ENCODE measurements around the gene MED8.

MED8 gene, protein sequence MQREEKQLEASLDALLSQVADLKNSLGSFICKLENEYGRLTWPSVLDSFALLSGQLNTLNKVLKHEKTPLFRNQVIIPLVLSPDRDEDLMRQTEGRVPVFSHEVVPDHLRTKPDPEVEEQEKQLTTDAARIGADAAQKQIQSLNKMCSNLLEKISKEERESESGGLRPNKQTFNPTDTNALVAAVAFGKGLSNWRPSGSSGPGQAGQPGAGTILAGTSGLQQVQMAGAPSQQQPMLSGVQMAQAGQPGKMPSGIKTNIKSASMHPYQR

DNA sequence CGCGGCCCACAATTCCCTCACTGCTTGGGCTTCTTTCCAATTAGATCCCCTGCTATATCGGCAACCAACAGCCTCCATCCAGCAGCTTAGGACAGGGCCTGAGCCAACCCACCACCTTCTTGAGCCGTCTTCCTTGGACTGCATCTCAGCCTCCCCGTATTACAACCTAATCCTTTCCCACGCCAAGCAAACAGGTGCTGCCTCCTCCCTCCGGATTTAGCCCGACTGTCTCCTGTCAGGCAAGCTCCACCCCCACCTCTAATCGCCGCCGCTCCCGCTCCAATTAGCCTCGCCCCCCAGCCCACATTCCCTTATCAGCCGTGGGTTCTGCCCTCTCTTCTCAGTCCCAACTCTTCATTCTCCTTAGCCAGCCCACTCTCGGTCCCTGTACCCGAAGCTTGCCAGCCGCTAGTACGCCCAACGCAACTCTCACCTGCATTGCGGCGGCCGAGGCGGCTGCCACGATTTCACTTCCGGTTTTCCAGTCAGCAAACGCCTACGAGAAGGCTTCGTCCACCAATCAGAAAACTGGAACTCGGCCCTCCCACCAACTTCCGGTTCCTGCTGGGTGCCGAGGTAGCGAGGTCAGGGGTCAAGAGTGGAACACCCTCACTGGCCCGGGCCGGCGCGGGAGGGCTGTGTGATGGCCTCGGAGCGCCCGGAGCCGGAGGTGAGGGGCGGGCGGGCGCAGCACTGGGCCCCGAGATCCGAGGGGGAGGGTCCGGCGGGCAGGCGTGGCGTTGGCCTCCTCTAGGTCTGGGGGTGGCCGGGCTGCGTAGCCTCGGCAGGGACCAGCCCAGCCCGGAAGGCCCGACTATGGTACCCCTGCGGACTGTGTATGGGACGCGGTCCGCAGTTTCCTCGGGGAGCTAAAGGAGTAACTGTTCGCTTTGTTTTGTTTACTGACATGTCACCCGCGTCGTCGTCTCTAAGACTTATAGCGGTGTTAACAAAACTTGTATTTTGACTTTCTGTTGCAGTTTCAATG, at the start of gene MED8, which contains the start of gene SZT2:
Gene MED8 (minus strand): TSS at position 475 of the 988 bp plus-strand sequence. CDS start 36 bp downstream, at position 439.
Gene SZT2 (plus strand): TSS at position 574 of the 988 bp plus-strand sequence. CDS start 70 bp downstream, at position 644.
- peak; percentile 86 for DNase-seq

DNA sequence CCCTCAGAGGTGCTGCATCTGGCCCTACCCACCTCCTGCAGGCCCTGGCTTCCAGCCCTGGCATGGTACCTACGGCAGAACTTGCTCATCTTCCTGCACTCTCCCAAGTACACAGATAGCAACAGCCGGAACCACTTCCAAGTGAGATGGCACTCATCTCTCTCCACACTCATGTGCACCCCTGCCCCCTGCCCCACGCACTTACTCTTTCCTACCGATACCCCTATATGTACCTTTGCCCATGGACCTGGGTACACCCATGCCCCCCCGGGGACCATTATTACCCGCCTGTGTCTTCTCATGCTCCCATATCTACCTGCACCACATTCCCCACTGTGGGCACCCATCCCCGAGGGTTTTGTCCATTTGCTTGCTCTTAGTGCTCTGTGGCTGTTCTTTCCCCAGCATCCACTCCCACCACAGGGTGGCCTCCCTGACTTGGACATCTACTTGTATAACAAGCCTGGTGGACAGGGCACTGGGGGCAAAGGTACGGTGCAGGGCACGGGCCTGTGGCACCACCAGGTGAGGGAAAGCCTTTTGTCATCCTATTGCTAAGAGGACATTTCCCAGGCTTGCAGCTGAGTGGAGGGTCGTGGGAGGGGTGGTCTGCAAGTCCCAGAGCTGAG, 49.5 kb upstream of the MED8 start:
- no peak for DNase-seq

DNA sequence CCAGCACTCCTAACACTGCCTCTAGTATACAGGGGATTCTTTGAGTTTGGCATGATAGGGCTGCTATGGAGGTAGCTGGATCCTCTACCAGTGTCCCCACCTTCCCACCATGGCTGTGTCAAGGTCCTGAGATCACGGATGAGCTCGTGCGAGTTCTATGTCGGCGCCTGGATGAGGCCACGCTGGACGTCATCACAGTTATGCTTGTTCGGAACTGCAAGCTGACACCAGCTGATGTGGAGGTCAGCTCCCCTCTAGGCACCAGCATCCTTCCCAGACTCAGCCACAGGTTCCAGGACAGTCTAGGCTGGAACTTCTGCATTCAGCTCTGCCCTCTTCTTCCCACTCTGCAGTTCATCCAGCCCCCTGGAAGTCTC, 49.0 kb upstream of the MED8 start:
- no peak for DNase-seq

DNA sequence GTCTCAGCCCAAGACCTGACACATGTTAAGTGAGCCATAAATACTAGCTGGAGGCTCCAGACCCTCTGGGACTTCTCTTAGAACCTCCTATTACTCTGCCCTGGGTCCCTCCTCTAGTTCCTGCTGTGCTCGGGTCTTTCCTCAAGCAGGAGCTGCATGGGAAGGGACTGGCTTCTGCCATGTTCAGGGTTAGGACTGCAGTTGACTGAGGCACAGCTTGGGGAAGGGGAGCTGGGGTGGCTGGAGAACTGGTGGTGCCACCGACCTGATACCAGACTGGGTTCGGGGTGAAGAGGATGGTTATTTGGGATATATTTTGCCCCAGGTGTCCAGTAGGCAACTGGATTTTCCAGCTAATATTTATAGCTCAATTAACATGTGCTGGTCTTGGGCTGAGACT, 48.4 kb upstream of the MED8 start:
- no peak for DNase-seq

DNA sequence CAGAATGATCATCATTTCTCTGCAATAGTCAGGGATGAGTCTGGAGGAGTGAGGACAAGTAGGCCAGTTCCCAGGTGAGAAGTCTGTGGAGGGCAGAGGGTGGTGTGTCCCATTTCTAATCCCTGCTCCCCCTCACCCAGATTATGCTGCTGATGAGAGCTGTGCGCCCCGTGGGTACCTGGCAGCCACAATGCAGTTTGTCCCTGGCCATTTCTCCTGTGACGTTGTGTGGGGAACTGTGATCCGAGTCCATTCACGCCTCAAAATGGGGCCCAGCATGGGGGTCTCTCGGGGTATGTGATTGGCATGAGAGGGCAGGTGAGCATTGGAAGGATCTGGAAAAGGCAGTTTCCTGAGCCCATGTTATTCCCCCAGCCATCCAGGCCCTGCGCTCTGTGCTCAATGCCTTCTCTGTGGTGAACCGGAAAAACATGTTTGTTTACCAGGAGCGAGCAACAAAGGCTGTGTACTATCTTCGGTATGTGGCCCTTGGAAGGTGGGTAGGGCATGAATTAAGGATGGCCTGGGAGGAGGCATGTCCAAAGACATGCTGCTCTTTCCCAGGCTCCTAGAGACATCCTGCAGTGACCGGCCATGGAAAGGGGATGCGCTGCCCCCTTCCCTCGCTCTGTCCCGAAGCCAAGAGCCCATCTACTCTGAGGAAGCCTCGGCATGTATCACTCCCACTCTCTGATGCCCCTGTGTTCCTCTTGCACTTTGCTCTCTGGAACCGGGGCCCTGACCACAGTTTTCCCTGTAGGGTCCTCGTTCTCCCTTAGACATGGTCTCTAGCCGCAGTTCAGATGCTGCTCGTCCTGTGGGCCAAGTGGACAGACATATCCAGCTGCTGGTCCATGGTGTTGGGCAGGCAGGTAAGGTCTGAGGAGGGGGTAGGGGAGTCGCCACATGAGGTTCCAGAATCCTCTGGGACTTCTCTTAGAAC, 47.7 kb upstream of the MED8 start:
- no peak for DNase-seq

DNA sequence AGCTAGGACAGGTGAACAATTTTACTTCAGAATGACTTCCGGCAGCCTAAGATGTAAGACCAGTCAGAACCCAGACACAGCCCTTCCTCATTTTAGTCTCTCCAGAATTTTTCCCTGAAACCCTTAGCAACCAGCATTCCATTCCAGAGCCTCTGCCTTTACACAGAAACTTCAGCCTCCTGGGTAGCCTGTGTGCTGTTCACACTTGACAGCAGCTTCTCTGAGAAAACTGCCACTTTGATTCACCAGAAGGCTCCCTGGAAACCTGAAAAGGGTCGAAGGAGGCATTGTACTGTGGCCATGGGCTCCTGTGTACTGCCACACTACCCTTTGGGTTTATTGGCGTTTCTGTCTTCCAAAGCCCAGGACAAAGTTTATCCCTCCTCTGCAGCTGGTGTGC, 46.8 kb upstream of the MED8 start:
- DNase-seq, result no peak

DNA sequence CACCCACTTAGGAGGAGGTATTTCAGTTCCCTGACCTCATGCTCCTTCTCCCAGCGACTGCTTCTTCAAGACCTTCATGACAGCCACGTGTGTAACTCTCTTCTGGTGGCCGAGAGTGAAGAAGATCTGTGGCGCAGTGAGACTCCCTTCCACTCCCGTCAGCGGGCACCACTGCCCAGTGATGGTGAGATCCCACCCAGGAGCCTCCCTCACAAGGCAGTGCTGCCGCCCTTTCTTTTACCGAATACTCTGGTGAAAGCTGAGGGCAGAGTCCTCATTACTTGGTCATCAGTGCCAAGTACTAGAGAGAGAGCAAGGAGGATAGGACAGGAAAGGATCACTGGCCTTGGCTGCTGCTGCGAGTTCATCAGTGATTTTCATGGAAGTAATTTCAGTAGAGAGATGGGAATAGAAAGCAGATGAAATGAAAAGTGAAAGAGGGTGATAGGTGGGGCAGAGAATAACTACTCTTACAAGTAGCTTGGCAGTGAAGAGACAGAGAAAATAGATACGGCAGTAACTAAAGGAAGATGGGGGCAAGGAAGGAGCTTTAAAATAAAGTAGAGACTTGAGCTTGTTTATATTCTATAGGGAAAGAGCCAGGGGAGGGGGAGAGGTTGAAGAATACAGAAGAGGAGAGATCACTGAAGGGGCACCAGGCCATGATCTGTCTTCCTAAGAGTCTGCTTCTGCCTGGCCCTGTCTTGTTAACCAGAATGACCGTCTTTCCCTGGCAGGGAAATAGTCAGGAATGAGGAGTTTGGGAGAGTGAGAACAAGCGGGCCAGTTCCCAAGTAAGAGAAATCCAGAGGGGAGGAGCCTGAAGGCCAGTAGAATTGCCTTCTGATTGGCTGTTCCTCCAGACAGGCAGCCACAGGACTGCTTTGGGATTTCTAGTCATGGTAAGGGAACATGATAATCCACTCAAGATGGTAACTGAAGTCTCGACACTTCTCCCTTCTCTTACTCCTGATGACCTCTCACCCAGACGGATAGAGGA, 45.8 kb upstream of the MED8 start:
- no peak for DNase-seq

DNA sequence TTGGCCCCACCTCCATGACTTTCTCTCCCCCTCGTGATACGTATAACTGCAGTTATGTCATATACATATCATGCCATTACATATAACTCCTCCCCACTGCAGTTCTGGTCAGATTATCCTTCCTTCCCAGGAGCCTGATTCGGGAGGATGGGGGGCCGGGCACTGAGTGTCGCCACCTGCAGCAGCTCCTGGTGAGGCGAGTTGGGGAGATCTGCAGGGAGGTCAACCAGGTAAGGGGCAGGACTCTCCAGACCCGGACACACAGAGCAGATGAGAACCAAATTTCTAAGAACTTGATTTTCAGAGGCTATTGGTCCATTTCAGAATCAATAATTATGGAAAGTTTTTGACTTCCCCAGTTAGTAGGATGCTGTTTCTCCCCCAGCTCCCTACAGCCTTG, 44.7 kb upstream of the MED8 start:
- no peak for DNase-seq

DNA sequence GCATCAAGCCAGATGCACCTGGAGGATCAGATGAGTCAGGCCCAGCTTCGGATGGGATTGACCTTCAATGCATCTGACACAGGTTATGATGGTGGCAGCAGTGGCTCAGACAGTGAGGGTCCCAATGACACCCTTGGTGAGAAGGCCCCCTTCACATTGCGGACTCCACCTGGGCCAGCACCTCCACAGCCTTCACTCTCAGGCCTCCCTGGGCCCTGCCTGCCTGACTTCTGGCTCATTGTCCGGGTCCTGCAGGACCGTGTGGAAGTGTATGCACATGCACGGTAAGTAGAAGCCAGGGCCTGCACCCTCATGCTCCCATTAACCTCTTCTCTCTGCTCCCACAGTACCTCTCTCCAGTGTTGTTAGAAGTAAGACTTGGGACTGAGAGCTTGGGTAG, 43.3 kb upstream of the MED8 start:
- no peak for DNase-seq

DNA sequence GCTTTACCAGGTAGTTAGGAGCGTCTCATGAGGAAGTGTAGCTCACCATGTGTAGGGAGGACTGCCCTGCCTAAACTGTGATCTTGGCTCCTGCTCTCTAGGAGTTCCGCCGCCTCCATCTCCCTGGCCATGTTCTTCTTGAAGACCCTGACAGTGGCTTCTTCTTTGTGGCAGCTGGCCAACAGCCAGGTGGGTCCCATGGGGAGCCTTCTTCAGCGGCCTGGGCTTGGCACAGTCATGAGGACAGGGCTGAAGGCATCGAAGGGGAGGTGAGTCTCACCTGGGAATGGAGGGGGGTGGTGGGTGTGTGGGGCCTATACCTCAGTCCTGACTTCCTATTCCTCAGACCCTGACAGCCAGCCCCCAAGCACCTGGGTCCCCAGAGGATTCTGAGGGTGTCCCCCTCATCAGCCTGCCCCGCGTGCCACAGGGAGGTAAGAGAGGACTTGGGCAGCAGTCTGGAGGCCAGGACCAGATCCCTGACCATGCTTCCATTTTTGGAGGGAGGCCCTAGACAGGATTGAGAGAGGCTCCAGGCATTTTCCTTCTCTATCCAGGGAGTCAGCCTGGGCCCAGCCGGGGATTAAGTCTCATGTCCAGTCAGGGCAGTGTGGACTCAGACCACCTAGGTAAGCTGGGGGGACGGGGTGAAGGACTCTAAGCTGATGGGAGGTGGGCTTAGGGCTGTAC, 42.7 kb upstream of the MED8 start:
- no peak for DNase-seq

DNA sequence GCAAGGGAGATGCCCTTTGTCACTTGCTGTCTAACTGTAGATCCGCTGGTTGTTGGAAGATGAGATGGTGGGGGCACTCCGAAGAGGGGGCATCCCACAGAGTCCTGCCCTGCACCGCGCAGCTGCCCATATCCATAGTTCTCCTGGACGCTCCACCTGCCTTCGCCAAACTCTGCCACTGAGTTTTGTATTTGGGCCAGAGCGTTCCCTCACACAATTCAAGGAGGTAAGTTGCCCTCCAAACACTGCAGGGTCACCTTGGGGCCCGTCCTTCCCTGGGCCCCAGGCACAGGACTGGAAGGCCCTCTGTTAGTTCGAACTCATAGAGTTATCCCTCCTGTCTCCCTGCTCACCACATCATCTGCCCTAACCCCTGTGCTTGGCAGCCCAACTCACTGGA, 42.1 kb upstream of the MED8 start:
- DNase-seq, result no peak

DNA sequence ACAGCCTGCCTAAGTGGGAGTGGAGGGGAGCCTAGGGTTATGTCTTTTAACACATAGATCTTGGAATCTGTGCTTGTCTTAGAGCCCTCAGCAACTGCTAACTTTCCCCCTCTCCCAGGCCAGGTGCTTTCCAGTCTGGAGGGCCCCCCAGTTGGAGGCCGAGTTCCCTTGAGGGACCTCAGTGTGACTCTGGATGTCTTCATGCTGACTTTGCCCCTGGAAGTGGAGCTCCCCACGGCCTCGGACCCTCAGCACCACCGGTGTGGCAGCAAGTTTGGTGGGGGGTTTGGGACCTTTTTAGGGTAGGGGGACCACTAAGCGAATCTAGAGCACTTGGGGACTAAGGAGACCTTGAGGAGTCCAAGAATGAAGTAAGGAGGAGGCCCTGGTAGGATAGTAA, 41.2 kb upstream of the MED8 start:
- no peak for DNase-seq

DNA sequence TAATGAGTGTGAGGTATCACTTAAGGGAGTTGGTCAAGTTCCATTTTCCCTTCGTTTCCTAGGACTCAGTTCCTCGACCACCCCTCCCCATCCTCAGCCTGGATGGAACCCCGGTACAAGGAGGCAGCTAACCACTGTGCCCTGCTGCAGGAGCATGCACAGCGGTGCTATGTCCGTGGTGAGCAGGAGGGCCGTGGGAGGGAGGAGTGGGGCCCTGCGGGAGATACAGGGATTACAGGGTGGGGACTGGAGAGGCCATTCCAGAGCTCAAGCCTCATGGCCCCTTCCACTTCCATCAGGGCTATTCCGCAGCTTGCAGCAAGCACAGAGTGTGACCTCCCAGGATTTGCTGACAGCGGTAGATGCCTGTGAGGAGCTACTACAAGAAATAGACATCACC, 38.3 kb upstream of the MED8 start:
- no peak for DNase-seq

DNA sequence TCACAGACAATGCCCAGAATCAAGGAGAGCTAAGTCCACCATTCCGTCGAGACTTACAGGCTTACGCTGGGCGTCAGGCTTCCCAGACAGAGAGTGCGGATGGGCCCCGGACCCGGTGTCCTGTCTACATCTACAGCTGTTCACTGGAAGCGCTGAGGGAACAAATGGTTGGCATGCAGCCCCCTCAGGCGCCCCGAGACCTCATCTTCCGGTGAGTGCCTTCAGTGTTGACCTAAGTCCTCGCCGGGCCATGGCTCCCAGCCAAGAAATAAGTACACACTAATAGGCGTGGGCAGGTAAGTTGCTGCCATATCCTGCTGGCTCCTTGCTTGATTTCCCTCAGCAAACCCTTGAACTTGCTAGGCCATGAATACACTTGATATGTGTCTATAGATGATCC, 37.9 kb upstream of the MED8 start:
- no peak for DNase-seq

DNA sequence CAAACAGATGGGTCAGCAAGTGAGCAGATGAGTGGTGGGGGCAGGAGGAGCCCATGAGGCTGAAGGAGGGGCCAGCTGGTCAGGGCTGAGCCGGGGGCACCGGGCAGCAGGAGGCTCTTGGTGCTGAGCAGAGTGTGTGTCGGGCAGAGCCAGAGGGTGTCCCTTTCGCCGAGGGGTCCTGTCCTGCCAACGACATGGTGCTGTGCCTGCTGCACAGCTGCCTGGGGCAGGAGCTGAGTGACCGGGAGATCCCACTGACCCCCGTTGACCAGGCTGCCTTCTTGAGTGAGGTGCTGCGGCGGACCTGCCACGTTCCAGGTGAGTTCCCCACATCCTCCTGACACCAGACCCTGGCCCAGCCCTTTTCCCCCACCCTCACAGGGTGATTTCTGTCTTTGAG, 36.6 kb upstream of the MED8 start:
- DNase-seq, result no peak

DNA sequence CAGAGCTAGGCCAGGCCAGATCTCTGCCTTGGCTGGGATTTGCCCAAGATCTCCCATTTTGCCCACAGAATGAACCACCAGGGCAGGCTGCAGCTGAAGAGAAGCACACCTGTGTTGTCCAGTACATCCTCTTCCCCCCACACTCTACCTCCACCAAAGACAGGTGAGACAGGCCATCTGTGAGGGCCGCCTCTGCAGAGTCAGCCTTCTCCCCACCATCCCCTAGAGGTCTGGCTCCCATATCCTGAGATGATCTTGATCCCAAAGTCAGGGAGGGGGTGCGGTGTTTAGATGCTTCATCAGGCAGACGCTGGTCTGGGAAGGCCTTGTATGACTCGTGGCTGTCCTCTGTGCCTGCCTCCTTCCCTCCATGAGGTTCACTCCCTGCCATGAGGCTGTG, 35.4 kb upstream of the MED8 start:
- no peak for DNase-seq

DNA sequence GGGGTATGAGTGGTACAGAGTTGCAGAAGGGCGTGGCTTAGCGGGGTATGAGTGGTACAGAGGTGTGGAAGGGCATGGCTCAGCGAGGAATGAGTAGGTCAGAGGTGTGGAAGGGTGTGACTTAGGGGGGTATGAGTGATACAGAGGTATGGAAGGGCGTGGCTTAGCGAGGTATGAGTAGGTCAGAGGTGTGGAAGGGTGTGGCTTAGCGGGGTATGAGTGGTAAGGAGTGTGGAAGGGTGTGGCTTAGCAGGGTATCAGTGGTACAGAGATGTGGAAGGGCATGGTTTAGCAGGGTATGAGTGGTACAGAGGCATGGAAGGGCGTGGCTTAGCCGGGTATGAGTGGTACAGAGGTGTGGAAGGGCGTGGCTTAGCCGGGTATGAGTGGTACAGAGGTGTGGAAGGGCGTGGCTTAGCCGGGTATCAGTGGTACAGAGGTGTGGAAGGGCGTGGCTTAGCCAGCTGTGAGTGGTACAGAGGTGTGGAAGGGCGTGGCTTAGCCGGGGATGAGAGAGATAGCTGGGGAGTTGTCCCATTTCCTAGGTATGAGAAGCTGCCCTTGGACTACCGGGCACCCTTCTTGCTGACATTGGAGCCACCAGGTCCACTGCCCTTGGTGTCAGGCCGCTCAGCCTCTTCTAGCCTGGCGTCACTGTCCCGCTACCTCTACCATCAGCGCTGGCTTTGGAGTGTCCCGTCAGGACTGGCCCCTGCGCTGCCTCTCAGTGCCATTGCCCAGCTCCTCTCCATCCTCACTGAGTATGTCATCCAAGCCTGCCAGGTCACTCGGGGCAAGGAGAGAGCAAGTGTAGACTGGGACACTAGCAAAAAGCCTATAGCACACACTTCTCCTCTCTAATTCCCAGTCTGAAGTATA, 34.3 kb upstream of the MED8 start:
- DNase-seq, result no peak

DNA sequence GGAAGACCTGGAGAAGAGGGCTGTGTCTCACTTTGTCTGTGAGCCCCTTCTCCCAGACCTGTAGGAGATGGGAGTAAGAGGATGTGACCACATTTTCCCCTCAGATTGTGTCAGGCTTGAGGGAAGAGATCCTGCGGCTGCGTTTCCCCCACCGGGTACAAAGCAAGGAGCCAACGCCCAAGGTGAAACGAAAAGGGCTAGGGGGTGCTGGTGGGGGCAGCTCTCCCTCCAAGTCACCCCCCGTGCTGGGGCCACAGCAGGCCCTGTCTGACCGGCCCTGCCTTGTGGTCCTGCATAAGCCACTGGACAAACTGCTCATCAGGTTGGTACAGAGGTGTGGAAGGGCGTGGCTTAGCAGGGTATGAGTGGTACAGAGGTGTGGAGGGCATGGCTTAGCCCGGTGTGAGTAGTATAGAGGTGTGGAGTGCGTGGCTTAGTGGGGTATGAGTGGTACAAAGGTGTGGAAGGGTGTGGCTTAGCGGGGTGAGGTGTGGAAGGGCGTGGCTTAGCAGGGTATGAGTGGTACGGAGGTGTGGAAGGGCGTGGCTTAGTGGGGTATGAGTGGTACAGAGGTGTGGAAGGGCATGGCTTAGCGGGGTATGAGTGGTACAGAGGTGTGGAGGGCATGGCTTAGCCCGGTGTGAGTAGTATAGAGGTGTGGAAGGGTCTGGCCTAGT, 33.5 kb upstream of the MED8 start:
- DNase-seq, result no peak

Data from NCI-H2107 (cell line).